Stimulated activated CD8-positive, alpha-beta memory T cell treated with anti-CD3 and anti-CD28 coated beads, Interleukin-15, amount 100 ng/mL, for 1 hour (primary cell): ENCODE measurements around the gene NAXE.
"Not testable (repeated sequence)": the region's sequence is repeated elsewhere in the genome, so short reads cannot be mapped to it uniquely, and the experiment has no call there.

Source experiments
- DNase-seq: peaks from one replicate; pipeline ENCODE4 v3.0.0-alpha.2; 2020; ENCODE audit warnings: low read depth

NAXE gene

GRCh38 chr1:156623946-156624813 is 32.6 kb downstream of the NAXE start:
- DNase-seq = no peak

GRCh38 chr1:156624814-156625435 is 33.3 kb downstream of the NAXE start:
- DNase-seq = no peak

GRCh38 chr1:156625436-156626078 is 34.0 kb downstream of the NAXE start:
- peak; percentile 45 for DNase-seq

GRCh38 chr1:156626079-156626438 is 34.5 kb downstream of the NAXE start:
- no peak for DNase-seq

GRCh38 chr1:156627313-156627880 is 35.8 kb downstream of the NAXE start:
- DNase-seq = no peak

GRCh38 chr1:156629823-156630449 is 38.4 kb downstream of the NAXE start:
- no peak for DNase-seq

GRCh38 chr1:156631152-156631551 is 39.6 kb downstream of the NAXE start:
- not testable (repeated sequence) for DNase-seq

GRCh38 chr1:156632355-156632754 is 40.8 kb downstream of the NAXE start:
- DNase-seq = no peak

GRCh38 chr1:156638189-156638985 is 46.8 kb downstream of the NAXE start:
- DNase-seq = no peak

- DNase-seq = no peak
These were observed 48.1 kb downstream of the NAXE start for GRCh38 chr1:156639601-156640101.

- no peak for DNase-seq
These were observed 49.5 kb downstream of the NAXE start for GRCh38 chr1:156640842-156641706.

GRCh38 chr1:156641761-156642264 is 50.2 kb downstream of the NAXE start, which contains the start of gene BCAN:
Gene BCAN (plus strand): TSS chr1:156642117. CDS start chr1:156646055, 3,938 bp downstream.
- DNase-seq = no peak

- no peak for DNase-seq
These were observed 50.9 kb downstream of the NAXE start for GRCh38 chr1:156642265-156643048.

GRCh38 chr1:156643049-156643777 is 51.6 kb downstream of the NAXE start:
- no peak for DNase-seq

- DNase-seq = no peak
These were observed 52.2 kb downstream of the NAXE start for GRCh38 chr1:156643778-156644092.
